G401 (cell line): ENCODE measurements around the gene RHBG. TPM values are rescaled to one million over a fixed set of nuclear protein-coding genes. Genes with fewer than 3 reads are reported as not detected.

Experiments
- DNase-seq: peaks from one replicate; pipeline ENCODE4 v3.0.0-alpha.2; 2015; ENCODE audit warnings: low spot score
- in situ Hi-C: cut with HindIII; loops from 2 replicates; pipeline ENCODE4 v1.10.0; 2016; ENCODE audit warnings: low sequenced_read_pairs, mixed read lengths
- total RNA-seq: library from RNA; depleted of rRNA; stranded (reverse); fragments of >200 nt; shearing (Covaris generic); gene quantifications from 2 replicates; pipeline ENCODE4 v1.2.3, GENCODE V29; 2014

Gene RHBG
- total RNA-seq, 1 experiment from 2014 or later: 3.5 TPM

GRCh38 chr1:156383023-156383422 is 14.0 kb downstream of the RHBG start:
- in situ Hi-C loops: no loop called here
- peak; percentile 89 for DNase-seq

DNA sequence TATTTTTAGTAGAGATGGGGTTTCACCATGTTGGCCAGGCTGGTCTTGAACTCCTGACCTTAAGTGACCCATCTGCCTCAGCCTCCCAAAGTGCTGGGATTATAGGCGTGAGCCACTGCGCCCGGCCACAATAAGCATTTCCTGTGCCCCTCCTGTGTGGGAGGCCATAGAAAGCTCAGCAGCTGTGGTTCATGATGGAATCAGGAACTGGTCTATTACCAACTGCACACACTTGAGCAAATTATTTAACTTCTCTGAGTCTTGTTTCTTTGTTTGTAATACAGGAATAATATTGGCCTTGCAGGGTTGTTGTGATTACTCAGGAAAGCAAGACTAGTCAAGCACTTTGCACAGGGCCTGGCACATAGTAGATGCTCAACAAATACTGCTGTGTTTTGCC is 15.0 kb downstream of the RHBG start:
- DNase-seq: no peak
- in situ Hi-C loops: no loop called here

GRCh38 chr1:156384658-156385057 is 15.6 kb downstream of the RHBG start:
- DNase-seq: no peak
- in situ Hi-C loops: no loop called here

- in situ Hi-C loops: no loop called here
- peak; percentile 84 for DNase-seq
Observed at GRCh38 chr1:156385534-156386031, 16.6 kb downstream of the RHBG start.

- in situ Hi-C loops: no loop called here
- no peak for DNase-seq
Observed at GRCh38 chr1:156386134-156386901, 17.3 kb downstream of the RHBG start.

GRCh38 chr1:156386949-156387869 is 18.2 kb downstream of the RHBG start:
- in situ Hi-C loops: no loop called here
- no peak for DNase-seq

GRCh38 chr1:156387870-156388173 is 18.8 kb downstream of the RHBG start:
- no peak for DNase-seq
- in situ Hi-C loops: no loop called here

GRCh38 chr1:156388174-156389137 is 19.4 kb downstream of the RHBG start:
- in situ Hi-C loops: no loop called here
- DNase-seq: peak; percentile 57

GRCh38 chr1:156389311-156389710 is 20.3 kb downstream of the RHBG start:
- DNase-seq: peak; percentile 72
- in situ Hi-C loops: no loop called here

DNA sequence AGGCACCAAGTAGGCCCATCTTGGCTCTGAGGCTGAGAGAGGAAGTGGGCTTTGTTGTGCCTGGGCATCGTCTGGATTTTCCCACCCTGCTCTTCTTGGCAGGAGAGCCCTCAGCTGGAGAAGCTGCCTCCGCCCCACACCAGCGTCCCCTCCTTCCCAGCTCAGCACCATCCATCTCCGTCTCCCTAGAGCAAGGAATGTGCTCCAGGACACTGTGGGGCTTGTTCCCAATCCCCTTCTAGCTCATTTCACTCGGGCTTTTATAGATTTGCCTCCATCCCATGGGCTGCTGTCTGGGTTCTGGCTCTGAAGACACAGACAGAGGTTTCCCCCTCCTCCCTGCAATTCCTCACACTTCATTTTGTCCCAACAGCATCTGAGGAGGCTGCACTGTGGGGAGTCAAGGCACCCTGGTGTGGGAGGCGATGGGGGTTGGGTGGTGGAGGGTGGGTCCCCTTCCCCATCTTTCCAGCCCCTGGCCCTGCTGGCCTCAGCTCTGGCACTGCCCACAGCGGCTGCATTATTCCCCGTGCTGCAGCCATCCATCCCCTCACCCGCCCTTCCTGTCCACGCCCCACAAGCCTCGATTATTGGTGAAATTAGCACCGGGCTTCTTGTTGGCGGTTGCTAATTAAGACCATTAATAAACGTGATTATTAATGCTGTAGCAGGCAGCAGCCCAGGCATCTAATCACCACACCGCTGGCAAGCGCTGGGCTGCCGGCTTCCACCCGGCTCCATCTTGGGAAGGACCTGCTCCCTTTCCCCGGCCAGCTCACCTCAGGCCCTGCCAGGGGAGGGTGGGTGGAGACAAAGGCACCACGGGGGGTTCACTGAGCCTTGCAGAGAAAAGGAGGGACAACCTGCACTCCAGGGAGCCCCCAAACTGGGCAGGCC is 21.7 kb downstream of the RHBG start:
- in situ Hi-C loops: no loop called here
- DNase-seq: peak; percentile 44

- in situ Hi-C loops: no loop called here
- DNase-seq: no peak
Observed at GRCh38 chr1:156391366-156391677, 22.3 kb downstream of the RHBG start.

- no peak for DNase-seq
- in situ Hi-C loops: no loop called here
Observed at GRCh38 chr1:156391701-156392100, 22.7 kb downstream of the RHBG start.

- in situ Hi-C loops: no loop called here
- no peak for DNase-seq
Observed at GRCh38 chr1:156392452-156392853, 23.4 kb downstream of the RHBG start.

- DNase-seq: no peak
- in situ Hi-C loops: no loop called here
Observed at GRCh38 chr1:156393095-156393494, 24.1 kb downstream of the RHBG start.

GRCh38 chr1:156394082-156394481 is 25.1 kb downstream of the RHBG start:
- DNase-seq: no peak
- in situ Hi-C loops: no loop called here

GRCh38 chr1:156394835-156395461 is 25.9 kb downstream of the RHBG start:
- DNase-seq: no peak
- in situ Hi-C loops: no loop called here

GRCh38 chr1:156399355-156400125 is 30.5 kb downstream of the RHBG start:
- in situ Hi-C loops: no loop called here
- no peak for DNase-seq
